Right lobe of liver (tissue), 4 donors: ENCODE data around the gene ACP7.

Experiments
- CTCF ChIP-seq, 4 donors: fragments of 200-600 bp in 3 of 4; fragments of 450-650 bp in 1 of 4; IDR thresholded peaks; one replicate each; pipeline versions ENCODE4 v1.5.1 to v1.8.0; 2016 to 2022; ENCODE audit warnings: antibody characterized with exemption in 4 of 4, mild to moderate bottlenecking in 2 of 4
- POLR2A ChIP-seq: fragments of 450-650 bp; IDR thresholded peaks from one replicate; pipeline ENCODE4 v1.6.1; 2017; ENCODE audit warnings: antibody characterized with exemption, mild to moderate bottlenecking
- donor health status: DM: no; HTN: no; CAD: no.
- donor health status: DM: no; HTN: no; CAD: no.
- donor health status: DM: no; HTN: yes; CAD: no.

- TF ChIP-seq CTCF (IDR thresholded peaks at IDR 0.05) (no peak), POLR2A (no peak)
Measured at GRCh38 chr19:39046037-39046821, 37.9 kb upstream of the ACP7 start.
